Activated naive CD4-positive, alpha-beta T cell treated with anti-CD3 and anti-CD28 coated beads, Interleukin-2, amount 50 U/mL, for 72 hours (primary cell): ENCODE data around the gene STX3. TPM values are rescaled to one million over a fixed set of nuclear protein-coding genes. Genes with fewer than 3 reads are reported as not detected.

ENCODE experiments used
- ATAC-seq, 2 donors: fragments of 150-1000 bp; cut with Tn5 transposase; 2 replicates each; pipeline ENCODE4 v1.10.0; 2021; ENCODE audit warnings: mild to moderate bottlenecking in 2 of 2, moderate library complexity in 2 of 2
- DNase-seq, 2 donors: peaks; one replicate each; pipeline ENCODE4 v3.0.0; 2021 to 2022; ENCODE audit warnings: low spot score in 2 of 2
- H3K27ac Mint-ChIP-seq, 2 donors: one replicate each; pipeline ENCODE4 v1.8.0; 2022; ENCODE audit warnings: mild to moderate bottlenecking in 2 of 2, mixed read lengths in 2 of 2
- H3K36me3 Mint-ChIP-seq, 2 donors: one replicate each; pipeline ENCODE4 v1.8.0; 2022; ENCODE audit warnings: mixed read lengths in 2 of 2
- H3K9me3 Mint-ChIP-seq, 2 donors: one replicate each; pipeline ENCODE4 v1.8.0; 2022; ENCODE audit warnings: mixed read lengths in 2 of 2
- total RNA-seq, 2 donors: library from RNA; stranded (reverse); gene quantifications; one replicate each; pipeline ENCODE4 v1.2.3, GENCODE V29; 2022

STX3 gene
- total RNA-seq: 10 to 100 TPM in 1 of 2 donors, 1 to 10 TPM in 1; 6.1 to 10.0 TPM

GRCh38 chr11:59754859-59755700, at the start of gene STX3:
TSS of gene STX3 (plus strand) at chr11:59755376. CDS start at chr11:59755606, 230 bp downstream.
- peaks cover 0 to 7% of the 10 kb centered on the region in 2 donors for H3K36me3 Mint-ChIP-seq
- ATAC-seq (peak; percentile 84 to 89), DNase-seq (peak; percentile 69 to 73)
- peak within 1 kb of the TSS; percentile 21 to 97 for H3K27ac Mint-ChIP-seq
- H3K9me3 Mint-ChIP-seq: no peaks in the 10 kb centered on the region

GRCh38 chr11:59706518-59707285, 48.5 kb upstream of the STX3 start:
- no peaks in the 10 kb centered on the region for H3K36me3 Mint-ChIP-seq
- DNase-seq: no peak

GRCh38 chr11:59707371-59707770, 47.8 kb upstream of the STX3 start:
- Mint-ChIP-seq H3K36me3 (no peaks in the 10 kb centered on the region), H3K27ac (no peak overlapping the region)
- no peak for DNase-seq

More at GRCh38 chr11:59706518-59707285, 48.5 kb upstream of the STX3 start:
- ATAC-seq: no peak
- no peaks in the 10 kb centered on the region for H3K9me3 Mint-ChIP-seq
- H3K27ac Mint-ChIP-seq: no peak overlapping the region

GRCh38 chr11:59708537-59708936, 46.6 kb upstream of the STX3 start:
- H3K9me3 Mint-ChIP-seq: no peaks in the 10 kb centered on the region
- no peak for ATAC-seq
- no peak for DNase-seq
- no peaks in the 10 kb centered on the region for H3K36me3 Mint-ChIP-seq
- H3K27ac Mint-ChIP-seq: no peak overlapping the region

More at GRCh38 chr11:59707371-59707770, 47.8 kb upstream of the STX3 start:
- H3K9me3 Mint-ChIP-seq: no peaks in the 10 kb centered on the region
- no peak for ATAC-seq

- Mint-ChIP-seq H3K9me3 (no peaks in the 10 kb centered on the region), H3K36me3 (no peaks in the 10 kb centered on the region), H3K27ac (no peak overlapping the region)
- no peak for ATAC-seq
- DNase-seq: no peak
Observed at GRCh38 chr11:59710136-59710847, 44.9 kb upstream of the STX3 start.

GRCh38 chr11:59713745-59714144, 41.4 kb upstream of the STX3 start, which contains the start of gene OR10V1:
TSS of gene OR10V1 (minus strand) at chr11:59713845. CDS start at chr11:59713845, 0 bp downstream.
- H3K27ac Mint-ChIP-seq: no peak within 1 kb of the TSS
- ATAC-seq (no peak), DNase-seq (no peak)
- no peaks in the 10 kb centered on the region for H3K9me3 Mint-ChIP-seq
- H3K36me3 Mint-ChIP-seq: no peaks in the 10 kb centered on the region

- no peaks in the 10 kb centered on the region for H3K36me3 Mint-ChIP-seq
- ATAC-seq: no peak
- H3K27ac Mint-ChIP-seq: no peak overlapping the region
- DNase-seq: no peak
- no peaks in the 10 kb centered on the region for H3K9me3 Mint-ChIP-seq
Observed at GRCh38 chr11:59716051-59716450, 39.1 kb upstream of the STX3 start.

- ATAC-seq (no peak), DNase-seq (no peak)
- no peaks in the 10 kb centered on the region for H3K36me3 Mint-ChIP-seq
Observed at GRCh38 chr11:59719556-59719955, 35.6 kb upstream of the STX3 start.

GRCh38 chr11:59724066-59724465, 31.1 kb upstream of the STX3 start:
- no peaks in the 10 kb centered on the region for H3K9me3 Mint-ChIP-seq
- ATAC-seq (no peak), DNase-seq (no peak)
- no peak overlapping the region for H3K27ac Mint-ChIP-seq
- H3K36me3 Mint-ChIP-seq: no peaks in the 10 kb centered on the region

More at GRCh38 chr11:59719556-59719955, 35.6 kb upstream of the STX3 start:
- Mint-ChIP-seq H3K9me3 (no peaks in the 10 kb centered on the region), H3K27ac (no peak overlapping the region)

- Mint-ChIP-seq H3K9me3 (no peaks in the 10 kb centered on the region), H3K27ac (no peak overlapping the region), H3K36me3 (no peaks in the 10 kb centered on the region)
- ATAC-seq: no peak
- no peak for DNase-seq
Observed at GRCh38 chr11:59727426-59727825, 27.8 kb upstream of the STX3 start.

- no peak for ATAC-seq
- no peaks in the 10 kb centered on the region for H3K36me3 Mint-ChIP-seq
- H3K9me3 Mint-ChIP-seq: no peaks in the 10 kb centered on the region
Observed at GRCh38 chr11:59728154-59728553, 27.0 kb upstream of the STX3 start.

GRCh38 chr11:59728913-59729312, 26.3 kb upstream of the STX3 start:
- Mint-ChIP-seq H3K9me3 (no peaks in the 10 kb centered on the region), H3K36me3 (no peaks in the 10 kb centered on the region), H3K27ac (peak overlapping the region; percentile 3 to 33)
- DNase-seq (no peak), ATAC-seq (peak; percentile 55 to 76)

More at GRCh38 chr11:59728154-59728553, 27.0 kb upstream of the STX3 start:
- no peak for DNase-seq
- no peak overlapping the region for H3K27ac Mint-ChIP-seq

GRCh38 chr11:59729834-59730233, 25.3 kb upstream of the STX3 start:
- H3K36me3 Mint-ChIP-seq: no peaks in the 10 kb centered on the region
- no peak for ATAC-seq

GRCh38 chr11:59730896-59731565, 24.1 kb upstream of the STX3 start:
- no peak for DNase-seq
- ATAC-seq: no peak
- Mint-ChIP-seq H3K36me3 (no peaks in the 10 kb centered on the region), H3K9me3 (no peaks in the 10 kb centered on the region), H3K27ac (no peak overlapping the region)

More at GRCh38 chr11:59729834-59730233, 25.3 kb upstream of the STX3 start:
- no peaks in the 10 kb centered on the region for H3K9me3 Mint-ChIP-seq
- no peak overlapping the region for H3K27ac Mint-ChIP-seq
- DNase-seq: no peak

- Mint-ChIP-seq H3K9me3 (no peaks in the 10 kb centered on the region), H3K27ac (no peak overlapping the region), H3K36me3 (no peaks in the 10 kb centered on the region)
- ATAC-seq (no peak), DNase-seq (no peak)
Observed at GRCh38 chr11:59746111-59746510, 9.1 kb upstream of the STX3 start.
